PC-9 (cell line): ENCODE measurements around the gene MACROH2A1. TPM values are rescaled to one million over a fixed set of nuclear protein-coding genes. Genes with fewer than 3 reads are reported as not detected.

Source experiments
- BruUV-seq: library from RNA; stranded (reverse); fragments of 400-500 nt; replicated peaks from 2 replicates; lab custom pipeline; 2021; lab: Mats Ljungman, UMichigan
- CTCF ChIA-PET: fragments of 300-600 bp; sonication (Branson Sonifier 250); formaldehyde crosslinking; loops from one replicate; lab custom pipeline; 2022; ENCODE audit warnings: antibody characterized with exemption; lab: Charles Lee
- POLR2A ChIA-PET: fragments of 300-600 bp; sonication (Branson Sonifier 250); formaldehyde crosslinking; loops from one replicate; lab custom pipeline; 2022; ENCODE audit warnings: antibody characterized with exemption; ENCODE audit not compliant: unreplicated experiment; lab: Charles Lee
- DNase-seq, 2 experiments: peaks; one replicate each; pipeline versions ENCODE4 v3.0.0 to v3.0.0-alpha.2; 2015 to 2022; ENCODE audit warnings: mixed read lengths in 1 of 2
- H2AFZ ChIP-seq: fragments of 200-600 bp; sonication (generic); 2 replicates; pipeline ENCODE4 v1.8.1; 2017; ENCODE audit warnings: antibody characterized with exemption
- H3F3A ChIP-seq: fragments of 200-600 bp; sonication (generic); 2 replicates; pipeline ENCODE4 v1.8.1; 2017; ENCODE audit warnings: antibody characterized with exemption, mild to moderate bottlenecking, low read depth; ENCODE audit not compliant: insufficient read depth
- H3K27ac ChIP-seq: fragments of 200-600 bp; sonication (generic); 2 replicates; pipeline ENCODE4 v1.6.1; 2016; ENCODE audit warnings: mixed run types
- H3K27me3 ChIP-seq: fragments of 200-600 bp; sonication (generic); 2 replicates; pipeline ENCODE4 v1.6.1; 2016; ENCODE audit warnings: low read depth, mixed run types; ENCODE audit not compliant: insufficient read depth
- H3K36me3 ChIP-seq: fragments of 200-600 bp; sonication (generic); 2 replicates; pipeline ENCODE4 v1.6.1; 2016; ENCODE audit warnings: low read depth, mixed run types
- H3K4me1 ChIP-seq: fragments of 200-600 bp; sonication (generic); replicated peaks from 2 replicates; pipeline ENCODE4 v1.6.1; 2016; ENCODE audit warnings: mixed run types; ENCODE audit not compliant: insufficient read depth
- H3K4me2 ChIP-seq: fragments of 200-600 bp; sonication (generic); 2 replicates; pipeline ENCODE4 v1.6.1; 2017; ENCODE audit warnings: mixed run types
- H3K4me3 ChIP-seq: fragments of 200-600 bp; sonication (generic); 2 replicates; pipeline ENCODE4 v1.6.1; 2016; ENCODE audit warnings: mixed run types
- H3K79me2 ChIP-seq: fragments of 200-600 bp; sonication (generic); 2 replicates; pipeline ENCODE4 v1.6.1; 2017; ENCODE audit warnings: low read depth, mixed run types
- H3K9me2 ChIP-seq: fragments of 200-600 bp; sonication (generic); 2 replicates; pipeline ENCODE4 v1.8.1; 2017; ENCODE audit warnings: mild to moderate bottlenecking; ENCODE audit not compliant: insufficient read depth
- H3K9me3 ChIP-seq: fragments of 200-600 bp; sonication (generic); 2 replicates; pipeline ENCODE4 v1.8.1; 2016; ENCODE audit warnings: low read depth; ENCODE audit not compliant: insufficient read depth
- H4K20me1 ChIP-seq: fragments of 200-600 bp; sonication (generic); 2 replicates; pipeline ENCODE4 v1.8.1; 2017; ENCODE audit not compliant: insufficient read depth
- CTCF ChIP-seq: fragments of 200-600 bp; sonication (generic); conservative IDR thresholded peaks from 2 replicates; pipeline ENCODE4 v1.6.1; 2017; ENCODE audit warnings: mixed run types, antibody characterized with exemption, mild to moderate bottlenecking, moderate library complexity
- EZH2 ChIP-seq: fragments of 200-600 bp; sonication (generic); IDR thresholded peaks from 2 replicates; pipeline ENCODE4 v1.8.0; 2017; ENCODE audit warnings: antibody characterized with exemption, low read depth
- intact Hi-C: fragments of 100-400 bp; cut with micrococcal nuclease; formaldehyde crosslinking; loops from one replicate; pipeline ENCODE4 v1.10.0; 2022; ENCODE audit not compliant: unreplicated experiment
- total RNA-seq: library from RNA; stranded (reverse); gene quantifications from 2 replicates; pipeline ENCODE4 v1.2.3, GENCODE V29; 2021

MACROH2A1 gene
- total RNA-seq, 1 experiment from 2014 or later, result 223 TPM

GRCh38 chr5:135392256-135392655, 6.8 kb downstream of the MACROH2A1 start:
- H3K27me3 ChIP-seq, result no peaks in the 10 kb centered on the region
- no peak overlapping the region for H3K27ac ChIP-seq
- peaks cover 95% of the 10 kb centered on the region for H4K20me1 ChIP-seq
- H2AFZ ChIP-seq, result no peak overlapping the region
- peaks cover 97% of the 10 kb centered on the region for H3K79me2 ChIP-seq
- TF ChIP-seq CTCF (no peak), EZH2 (no peak)
- H3K4me3 ChIP-seq, result no peak overlapping the region
- H3K4me1 ChIP-seq, result peaks cover 31% of the 10 kb centered on the region
- peaks cover 11% of the 10 kb centered on the region; the same call in 1 of the 2 replicates for H3F3A ChIP-seq
- intact Hi-C loops, result no loop called here
- ChIA-PET CTCF (no interaction called here), POLR2A (no interaction called here)
- peaks cover 22% of the 10 kb centered on the region; the same call in 1 of the 2 replicates for H3K36me3 ChIP-seq
- BruUV-seq, result no TSS peak
- no peak overlapping the region for H3K4me2 ChIP-seq
- no peaks in the 10 kb centered on the region for H3K9me2 ChIP-seq
- no peaks in the 10 kb centered on the region for H3K9me3 ChIP-seq
- DNase-seq, result no peak

- Histone ChIP-seq H3K4me1 (peaks cover 31% of the 10 kb centered on the region), H3K27me3 (no peaks in the 10 kb centered on the region), H3K4me3 (no peak overlapping the region), H3K4me2 (no peak overlapping the region), H3K9me2 (no peaks in the 10 kb centered on the region), H3K27ac (no peak overlapping the region), H3K36me3 (peaks cover 23% of the 10 kb centered on the region; the same call in 1 of the 2 replicates), H4K20me1 (peaks cover 95% of the 10 kb centered on the region), H2AFZ (no peak overlapping the region), H3K9me3 (no peaks in the 10 kb centered on the region), H3F3A (peaks cover 15% of the 10 kb centered on the region; the same call in 1 of the 2 replicates), H3K79me2 (peaks cover 94% of the 10 kb centered on the region)
- ChIA-PET CTCF (no interaction called here), POLR2A (no interaction called here)
- intact Hi-C loops, result no loop called here
- no TSS peak for BruUV-seq
- no peak for DNase-seq
- TF ChIP-seq EZH2, result no peak
- TF ChIP-seq CTCF, result no peak
Measured at GRCh38 chr5:135391869-135392255, 7.2 kb downstream of the MACROH2A1 start.

GRCh38 chr5:135391116-135391868, 7.7 kb downstream of the MACROH2A1 start:
- Histone ChIP-seq H3K79me2 (peaks cover 93% of the 10 kb centered on the region), H3K9me2 (no peaks in the 10 kb centered on the region), H3F3A (peaks cover 15% of the 10 kb centered on the region; the same call in 1 of the 2 replicates), H3K9me3 (no peaks in the 10 kb centered on the region), H3K27ac (no peak overlapping the region), H3K4me3 (no peak overlapping the region), H3K27me3 (no peaks in the 10 kb centered on the region), H3K4me2 (no peak overlapping the region), H3K4me1 (peaks cover 30% of the 10 kb centered on the region), H4K20me1 (peaks cover 92% of the 10 kb centered on the region), H3K36me3 (peaks cover 28% of the 10 kb centered on the region; the same call in 1 of the 2 replicates), H2AFZ (no peak overlapping the region)
- no peak for TF ChIP-seq CTCF
- no peak for TF ChIP-seq EZH2
- intact Hi-C loops, result no loop called here
- DNase-seq, result no peak
- POLR2A ChIA-PET, result no interaction called here
- CTCF ChIA-PET, result no interaction called here
- no TSS peak for BruUV-seq
